ENCODE data around the gene MAP4K1.

GRCh38 chr19:38629568-38629967 is 11.8 kb upstream of the MAP4K1 start:
- TF ChIP-seq, protein P1, sequence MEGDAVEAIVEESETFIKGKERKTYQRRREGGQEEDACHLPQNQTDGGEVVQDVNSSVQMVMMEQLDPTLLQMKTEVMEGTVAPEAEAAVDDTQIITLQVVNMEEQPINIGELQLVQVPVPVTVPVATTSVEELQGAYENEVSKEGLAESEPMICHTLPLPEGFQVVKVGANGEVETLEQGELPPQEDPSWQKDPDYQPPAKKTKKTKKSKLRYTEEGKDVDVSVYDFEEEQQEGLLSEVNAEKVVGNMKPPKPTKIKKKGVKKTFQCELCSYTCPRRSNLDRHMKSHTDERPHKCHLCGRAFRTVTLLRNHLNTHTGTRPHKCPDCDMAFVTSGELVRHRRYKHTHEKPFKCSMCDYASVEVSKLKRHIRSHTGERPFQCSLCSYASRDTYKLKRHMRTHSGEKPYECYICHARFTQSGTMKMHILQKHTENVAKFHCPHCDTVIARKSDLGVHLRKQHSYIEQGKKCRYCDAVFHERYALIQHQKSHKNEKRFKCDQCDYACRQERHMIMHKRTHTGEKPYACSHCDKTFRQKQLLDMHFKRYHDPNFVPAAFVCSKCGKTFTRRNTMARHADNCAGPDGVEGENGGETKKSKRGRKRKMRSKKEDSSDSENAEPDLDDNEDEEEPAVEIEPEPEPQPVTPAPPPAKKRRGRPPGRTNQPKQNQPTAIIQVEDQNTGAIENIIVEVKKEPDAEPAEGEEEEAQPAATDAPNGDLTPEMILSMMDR (IDR thresholded peaks at IDR 0.05; ENCODE audit: insufficient read depth, low read depth, low read length): no peak
- no peak for TF ChIP-seq EZH2 (IDR thresholded peaks at IDR 0.05; ENCODE audit: insufficient read depth, low read length)

All from astrocyte (in vitro differentiated cells and primary cell).